WTC11 (cell line): Measurements from ENCODE around the gene SHROOM3.

Source experiments
- SP1 ChIP-seq: sonication (generic); formaldehyde crosslinking; conservative IDR thresholded peaks from 2 replicates; pipeline ENCODE4 v1.8.1; 2022; ENCODE audit warnings: missing genetic modification reagents
- TF ChIP-seq, protein P1 (sequence below): sonication (generic); formaldehyde crosslinking; conservative IDR thresholded peaks from 2 replicates; pipeline ENCODE4 v1.8.1; 2022; ENCODE audit warnings: mild to moderate bottlenecking, missing genetic modification reagents

DNA sequence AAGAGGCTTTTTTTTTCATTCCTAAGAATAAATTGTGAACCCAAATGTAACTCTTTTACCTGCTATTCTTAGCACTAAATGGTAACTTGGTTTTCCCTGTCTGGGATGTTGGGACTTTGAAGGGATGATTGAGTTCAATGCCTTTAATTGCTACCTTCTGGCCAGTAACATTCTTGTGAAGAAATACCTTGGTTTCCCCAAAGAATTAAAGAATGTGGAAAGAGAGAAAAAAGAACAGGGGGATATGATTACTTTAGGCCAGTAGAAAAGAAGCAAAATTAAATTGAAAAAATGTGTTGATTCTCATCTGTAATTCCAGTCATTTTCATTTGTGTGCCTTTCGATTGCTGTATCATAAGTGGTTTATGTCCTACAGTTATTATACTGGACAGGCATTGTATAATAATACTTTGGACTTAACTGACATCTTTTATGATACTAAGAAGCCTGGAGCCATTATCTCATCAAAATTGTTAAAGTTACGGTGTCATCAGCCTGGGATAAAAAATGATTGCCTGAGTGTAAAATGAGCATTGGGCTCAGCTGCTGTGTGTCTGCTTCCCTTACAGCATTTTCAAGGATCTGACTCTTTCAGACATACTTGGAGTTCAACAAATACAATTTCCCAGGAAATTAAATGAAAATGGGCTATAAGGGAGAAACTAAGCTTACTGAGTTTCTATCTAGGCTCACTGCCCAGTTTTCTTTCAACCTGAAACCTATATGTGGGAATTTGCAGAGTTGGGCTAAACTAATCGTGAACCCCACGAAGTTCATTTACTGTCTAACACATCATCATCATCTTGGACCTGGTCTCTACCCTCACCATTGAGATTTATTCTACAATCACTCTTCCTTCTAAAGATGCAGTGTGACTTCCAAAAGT lies 146.3 kb downstream of the SHROOM3 start:
- TF ChIP-seq, protein P1, sequence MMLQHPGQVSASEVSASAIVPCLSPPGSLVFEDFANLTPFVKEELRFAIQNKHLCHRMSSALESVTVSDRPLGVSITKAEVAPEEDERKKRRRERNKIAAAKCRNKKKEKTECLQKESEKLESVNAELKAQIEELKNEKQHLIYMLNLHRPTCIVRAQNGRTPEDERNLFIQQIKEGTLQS (CRISPR knock-in tag), result no peak
- no peak for TF ChIP-seq SP1 (CRISPR knock-in tag)
